Keratinocyte (primary cell): Measurements from ENCODE around the gene COX8A.

Source experiments
- CTCF ChIP-seq, 3 experiments: IDR thresholded peaks in 1 of 3; conservative IDR thresholded peaks in 1 of 3; optimal IDR thresholded peaks in 1 of 3; 2 replicates in 2 of 3; 3 replicates in 1 of 3; pipeline versions ENCODE3 to v1.5.1; 2011; ENCODE audit warnings: low read length in 3 of 3, mild to moderate bottlenecking in 3 of 3, moderate library complexity in 2 of 3, control low read depth in 1 of 3, inconsistent platforms in 1 of 3; ENCODE audit not compliant: insufficient read depth in 2 of 3; ENCODE audit errors: extremely low read depth in 1 of 3
- EZH2 ChIP-seq: IDR thresholded peaks from one replicate; pipeline ENCODE4 v1.6.1; 2012; ENCODE audit warnings: inconsistent platforms, mild to moderate bottlenecking, low read length, moderate library complexity

DNA sequence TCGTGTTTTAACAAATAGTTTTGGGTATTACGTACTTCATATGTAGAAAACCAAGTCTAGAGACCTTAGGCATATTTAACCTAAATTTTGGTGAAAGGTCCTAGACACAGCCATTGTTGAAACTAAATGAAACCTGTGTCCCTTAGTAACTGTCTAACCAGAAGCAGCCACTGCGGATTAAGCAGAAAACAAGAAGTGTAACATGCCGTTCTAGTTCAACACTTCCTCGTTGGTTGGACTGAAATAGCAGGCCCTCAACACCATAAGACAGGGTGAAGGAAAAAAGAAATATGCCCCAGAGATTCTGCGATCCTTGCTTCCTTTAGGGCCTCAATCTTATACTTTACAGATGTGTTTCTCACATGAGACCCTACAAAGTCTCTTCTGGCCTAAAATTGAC lies 33.6 kb upstream of the COX8A start:
- TF ChIP-seq CTCF (optimal IDR thresholded peaks at IDR 0.05 in 1 of 3, IDR thresholded peaks at IDR 0.05 in 1 of 3, conservative IDR thresholded peaks at IDR 0.05 in 1 of 3; ENCODE audit: extremely low read depth in 1 of 3, insufficient read depth in 2 of 3, low read length in 3 of 3), result no peak
- no peak for TF ChIP-seq EZH2
